Stimulated activated CD8-positive, alpha-beta memory T cell treated with anti-CD3 and anti-CD28 coated beads, Interleukin-2, amount 100 ng/mL, for 48 hours (primary cell): ENCODE data around the gene GRID1.

Source experiments
- DNase-seq, 2 donors: peaks; one replicate each; pipeline ENCODE4 v3.0.0-alpha.2; 2020; ENCODE audit warnings: low read depth in 2 of 2

GRID1 gene

DNA sequence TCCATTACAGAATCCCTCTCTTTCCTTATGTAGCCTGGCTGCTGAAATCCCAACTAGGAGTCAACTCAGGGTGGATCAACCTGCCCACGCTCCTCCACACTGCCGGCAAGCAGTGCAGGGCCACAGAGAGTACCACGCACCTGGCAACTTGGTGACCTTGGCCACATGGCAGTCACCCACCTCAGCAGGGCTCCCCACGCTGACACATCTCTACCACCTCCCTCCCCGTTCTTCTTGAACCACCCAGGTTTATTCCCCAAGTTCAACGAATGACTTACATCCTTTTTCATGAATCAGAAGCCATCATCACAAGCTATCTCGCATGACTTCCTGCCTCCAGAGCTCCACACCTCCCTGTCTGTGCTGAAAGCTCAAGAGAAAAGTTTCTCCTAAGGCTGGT lies 153.4 kb downstream of the GRID1 start:
- no peak for DNase-seq

GRCh38 chr10:86212391-86212700 lies 154.2 kb downstream of the GRID1 start:
- DNase-seq, result no peak

GRCh38 chr10:86211691-86212390 lies 154.8 kb downstream of the GRID1 start:
- no peak for DNase-seq

- DNase-seq, result no peak
These were observed 156.2 kb downstream of the GRID1 start for GRCh38 chr10:86210416-86210815.

- no peak for DNase-seq
These were observed 156.9 kb downstream of the GRID1 start for GRCh38 chr10:86209726-86210125.

DNA sequence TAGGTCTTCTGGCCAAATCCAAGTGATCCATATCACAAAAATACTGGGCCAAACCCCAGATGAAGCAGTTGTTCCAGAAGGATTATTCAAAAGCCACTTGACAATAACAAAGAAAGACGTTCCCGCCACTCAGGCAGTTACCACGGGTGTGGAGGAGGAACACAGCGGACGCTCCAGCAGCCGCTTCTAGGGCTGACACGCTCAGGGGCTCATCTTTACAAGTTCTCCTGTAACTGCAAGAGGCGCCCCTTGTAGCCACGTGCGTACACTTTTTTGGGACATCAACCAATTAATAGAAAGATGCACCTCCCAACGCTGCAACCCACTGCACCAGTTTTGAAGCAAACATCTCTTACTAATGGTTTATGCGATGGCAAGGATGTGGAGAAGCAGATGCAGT lies 159.4 kb downstream of the GRID1 start:
- no peak for DNase-seq

GRCh38 chr10:86206240-86206579 lies 160.4 kb downstream of the GRID1 start:
- DNase-seq, result no peak

GRCh38 chr10:86205306-86206239 lies 161.0 kb downstream of the GRID1 start:
- no peak for DNase-seq

DNA sequence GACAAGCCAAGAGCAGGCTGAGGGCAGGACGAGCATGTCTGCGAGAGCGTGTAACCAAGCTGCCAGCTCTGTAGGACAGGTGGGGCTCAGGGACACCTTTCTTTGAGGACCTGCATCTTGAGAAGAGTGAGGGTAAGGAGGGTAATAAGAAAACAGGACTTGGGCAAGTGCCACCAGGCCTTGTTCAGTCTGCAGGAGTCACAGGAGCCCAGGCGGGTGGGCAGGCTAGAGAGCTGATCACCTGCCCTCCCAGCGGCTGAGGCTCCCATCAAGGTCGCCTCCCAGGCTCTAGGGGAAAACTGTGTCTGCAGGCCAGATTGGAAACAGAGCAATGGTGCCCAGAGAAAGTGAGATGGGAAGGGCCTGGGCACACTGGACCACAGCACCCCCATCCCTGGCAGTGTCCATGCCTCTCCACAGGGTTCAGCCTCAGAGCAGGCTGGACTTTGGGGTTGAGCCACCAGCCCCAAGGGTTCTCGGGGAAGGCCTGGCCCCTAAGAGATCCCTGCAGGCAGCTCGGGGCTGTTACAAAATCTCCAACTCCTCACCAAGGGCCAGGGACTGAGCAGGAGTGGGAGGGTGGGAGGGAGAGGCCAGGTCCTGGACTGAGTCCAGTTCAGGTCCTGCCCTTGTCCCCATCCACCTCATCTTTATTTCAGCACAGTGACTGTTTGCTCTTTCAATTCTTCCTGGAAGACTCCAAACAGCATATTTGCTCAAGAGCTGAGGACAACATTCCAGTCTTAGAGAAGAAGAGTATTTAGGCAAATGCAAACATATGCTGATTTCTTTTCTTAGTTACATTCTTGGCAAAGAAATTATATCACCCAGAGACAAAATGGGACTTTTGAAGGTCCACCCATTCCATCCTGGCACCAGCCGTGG lies 161.9 kb downstream of the GRID1 start:
- DNase-seq, result no peak

DNA sequence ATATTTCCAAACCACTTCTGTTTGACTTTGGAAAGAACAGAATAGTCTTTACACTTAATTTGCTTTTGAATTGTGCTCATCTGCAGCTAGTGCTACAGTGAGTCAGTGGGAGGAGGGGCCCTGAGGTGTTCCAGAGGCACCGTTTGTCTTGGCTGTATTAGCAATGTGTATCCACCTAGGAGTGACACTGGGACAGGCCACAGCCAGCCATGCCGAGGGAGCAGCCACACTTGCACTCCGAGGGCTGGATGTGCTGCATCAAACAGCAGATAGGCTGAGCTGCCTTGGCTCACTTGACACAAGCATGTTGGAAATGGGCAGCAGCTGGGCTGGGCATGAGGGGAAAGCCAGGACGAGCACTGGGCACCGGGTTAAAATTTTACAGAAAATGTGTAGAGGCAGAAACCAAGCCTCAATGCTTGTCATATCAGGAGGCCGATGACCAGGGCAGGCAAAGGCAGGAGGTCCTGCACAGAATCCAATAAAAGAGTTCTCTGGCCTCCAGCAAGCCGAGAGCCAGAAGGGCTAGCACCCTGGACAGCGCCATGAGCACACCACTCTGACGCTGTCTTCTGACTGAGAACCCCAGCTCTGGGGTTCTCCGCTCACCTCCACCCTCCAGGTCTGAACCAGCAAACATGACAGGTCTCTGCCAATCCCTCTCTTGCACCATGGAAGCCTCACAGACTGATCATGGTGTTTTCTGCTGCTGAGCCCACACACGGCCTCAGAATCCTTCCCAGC lies 163.3 kb downstream of the GRID1 start:
- DNase-seq, result no peak

- no peak for DNase-seq
These were observed 164.3 kb downstream of the GRID1 start for GRCh38 chr10:86202226-86202735.

GRCh38 chr10:86200867-86201266 lies 165.7 kb downstream of the GRID1 start:
- DNase-seq, result no peak

DNA sequence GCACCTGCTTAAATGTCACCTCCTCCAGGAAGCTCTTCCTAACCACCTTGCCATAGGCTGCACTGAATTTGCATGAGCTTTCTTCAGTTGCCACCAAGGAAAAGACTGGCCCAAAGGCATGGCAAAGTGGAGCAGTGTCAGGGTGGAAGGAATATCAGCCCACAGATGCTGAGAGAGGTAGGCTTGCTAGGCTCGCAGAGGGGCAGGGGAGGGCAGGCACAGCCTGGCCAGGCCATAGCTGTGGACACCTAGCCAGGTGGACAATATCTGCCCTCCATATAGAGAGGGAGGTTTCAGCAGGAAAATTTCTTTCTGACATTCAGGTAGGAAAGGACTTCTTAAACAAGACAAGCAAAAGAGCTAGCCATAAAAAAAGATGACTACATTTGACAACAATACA lies 166.3 kb downstream of the GRID1 start:
- DNase-seq, result no peak

DNA sequence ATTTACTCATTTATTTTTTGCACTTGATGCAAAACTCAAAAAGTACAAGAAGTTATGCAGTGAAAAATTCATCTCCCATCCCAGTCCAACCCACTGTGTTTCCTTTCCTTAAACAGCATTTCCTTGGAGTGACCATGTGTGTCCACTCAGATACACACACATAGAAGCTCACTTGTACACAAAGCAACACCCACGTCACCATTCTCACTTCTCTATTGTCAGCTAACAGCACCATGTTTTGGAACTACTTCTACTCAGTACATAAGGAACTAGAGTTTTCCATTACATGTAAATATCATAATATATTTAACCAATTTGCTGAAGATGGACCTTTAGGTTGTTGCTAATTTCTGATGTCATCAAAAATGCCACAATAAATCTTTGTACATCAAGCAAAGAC lies 167.6 kb downstream of the GRID1 start:
- DNase-seq, result no peak

DNA sequence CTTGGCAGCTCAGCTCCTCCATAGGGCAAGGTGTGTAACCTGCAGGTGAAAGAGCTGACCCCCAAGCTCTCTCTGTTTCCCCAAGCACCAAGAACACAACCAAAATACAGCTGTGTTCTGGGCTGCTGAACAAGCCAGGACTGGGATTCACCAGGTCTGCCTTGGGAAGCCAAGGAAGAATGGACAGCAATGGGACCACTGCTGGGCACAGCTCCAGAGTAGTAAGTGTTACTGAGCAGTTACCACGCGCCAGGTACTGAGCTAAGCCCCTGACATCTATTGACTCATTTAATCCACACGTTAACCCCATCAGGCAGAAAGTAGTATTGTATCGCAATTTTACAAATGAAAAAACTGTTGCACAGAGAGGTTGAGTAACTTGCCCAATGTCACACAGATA lies 168.3 kb downstream of the GRID1 start:
- no peak for DNase-seq

DNA sequence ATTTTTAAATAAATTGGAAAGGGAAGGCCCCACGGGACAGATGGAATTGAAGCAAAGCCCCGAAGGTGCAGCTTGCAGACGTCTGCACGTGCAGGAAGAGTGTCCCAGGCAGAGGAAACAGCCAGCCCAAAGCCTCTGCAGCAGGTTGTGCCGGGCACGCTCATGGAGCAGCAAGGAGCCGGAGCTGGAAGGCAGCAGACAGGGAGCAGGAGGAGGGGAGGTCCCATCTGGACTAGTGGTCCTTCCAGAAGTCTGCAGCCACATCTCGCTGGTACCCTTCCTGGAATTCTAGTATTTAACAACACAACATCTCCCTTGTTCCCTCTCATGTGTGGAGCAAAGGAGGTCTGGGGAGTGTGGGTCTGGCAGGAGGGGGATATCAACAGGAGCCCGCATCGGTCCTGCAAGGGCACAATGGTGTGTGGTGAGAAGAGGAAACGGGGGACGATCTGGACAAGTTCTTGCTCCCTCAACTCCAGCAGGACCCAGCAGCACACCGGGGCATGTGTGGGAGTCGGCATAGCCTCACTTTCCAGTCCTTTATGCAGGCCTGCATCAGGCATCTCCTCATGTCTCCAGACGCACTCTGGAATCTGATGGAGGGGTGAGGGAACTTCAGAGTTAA lies 169.3 kb downstream of the GRID1 start:
- no peak for DNase-seq

DNA sequence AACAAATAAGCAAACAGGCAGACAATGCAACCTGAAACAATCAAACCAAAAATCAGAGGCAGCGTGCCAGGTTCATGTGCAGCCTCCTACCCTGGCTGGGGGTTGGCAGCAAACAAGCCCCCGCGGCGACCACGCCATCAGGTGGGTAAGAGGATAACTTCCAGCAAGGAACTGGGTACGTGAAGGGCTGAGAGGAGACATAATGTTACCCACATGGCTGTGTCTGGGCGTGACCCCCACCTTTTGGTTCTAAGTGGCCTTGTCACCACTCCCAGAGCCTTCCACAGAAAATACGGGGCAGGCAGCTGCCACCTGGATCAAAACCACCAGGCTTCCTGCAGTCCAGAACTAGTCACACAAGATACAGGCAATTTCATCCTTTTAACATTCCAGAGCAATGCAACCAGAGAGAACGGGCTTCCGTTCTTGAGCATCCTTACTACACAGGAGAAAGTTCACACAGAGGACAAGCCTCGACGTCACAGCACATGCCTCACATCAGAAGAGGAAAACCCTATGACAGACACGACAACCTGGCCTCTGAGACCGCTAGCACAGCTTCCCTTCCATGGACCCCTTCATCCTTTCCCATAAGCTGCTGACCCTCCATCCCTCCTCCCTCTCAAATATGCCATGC lies 171.0 kb downstream of the GRID1 start:
- DNase-seq, result no peak

DNA sequence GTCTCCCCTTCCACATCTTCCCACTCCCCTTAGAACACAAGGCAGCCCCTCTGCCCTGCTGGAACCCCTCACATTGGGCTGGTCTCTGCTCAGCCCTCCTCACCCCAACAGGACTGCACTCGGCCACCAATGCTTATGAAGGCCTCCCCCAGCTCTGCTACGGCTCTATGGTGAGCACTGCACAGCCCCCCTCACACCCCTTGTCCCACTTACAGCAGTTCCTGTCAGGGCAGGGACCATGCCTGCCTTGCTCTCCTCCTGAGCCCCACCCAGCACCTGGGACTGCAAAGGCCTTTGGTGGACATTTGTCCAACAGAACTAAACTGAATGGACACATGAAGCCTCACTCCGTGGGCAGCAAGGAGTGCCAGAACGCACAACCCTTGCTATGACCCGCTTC lies 171.9 kb downstream of the GRID1 start:
- DNase-seq, result no peak

GRCh38 chr10:86193841-86194240 lies 172.8 kb downstream of the GRID1 start:
- DNase-seq, result no peak

DNA sequence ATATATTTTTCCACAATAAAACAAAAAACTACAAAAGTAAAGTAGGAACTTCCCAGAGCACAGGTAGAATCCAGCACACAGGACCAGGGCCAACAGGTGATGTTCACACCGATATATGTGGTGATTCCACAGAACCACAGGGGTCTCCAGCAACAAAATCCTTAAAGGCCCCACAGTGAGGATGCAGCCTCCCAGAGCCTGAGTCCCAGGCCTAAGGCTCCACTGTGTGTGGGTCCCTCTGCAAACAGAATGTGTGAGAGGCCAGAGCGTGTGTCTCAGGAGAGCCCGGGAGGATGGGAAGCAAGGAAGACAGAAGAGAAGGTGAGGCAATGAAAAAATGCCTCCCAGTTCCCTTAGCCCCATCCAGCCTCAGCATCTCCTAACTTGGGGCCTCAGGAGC lies 173.9 kb downstream of the GRID1 start:
- DNase-seq, result no peak

- DNase-seq, result no peak
These were observed 174.4 kb downstream of the GRID1 start for GRCh38 chr10:86192147-86192546.
